ENCODE measurements around the gene BCAT1. TPM values are rescaled to one million over a fixed set of nuclear protein-coding genes. Genes with fewer than 3 reads are reported as not detected.

The BCAT1 gene
- total and polyA plus RNA-seq, 2 experiments from 2014 or later, result 46.4 to 72.8 TPM

DNA sequence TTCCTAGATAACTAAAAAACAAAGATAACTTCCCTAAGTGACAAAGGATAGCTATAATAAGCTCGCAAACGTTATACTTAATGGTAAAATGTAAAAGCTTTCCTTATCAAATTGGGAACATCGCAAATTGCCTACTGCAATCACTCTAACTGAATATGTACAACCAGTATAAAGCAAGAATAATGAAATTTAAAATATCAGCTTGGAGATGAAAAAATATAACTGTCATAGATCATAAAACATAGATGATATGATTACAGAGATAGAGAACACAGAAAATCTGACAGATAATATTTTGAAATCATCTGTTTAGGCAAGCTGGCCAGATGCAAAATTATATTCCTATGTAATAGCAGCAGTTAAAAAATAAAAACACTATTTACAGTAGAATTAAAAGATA, 64.0 kb downstream of the BCAT1 start:
- TF ChIP-seq EZH2 (IDR thresholded peaks at IDR 0.05; ENCODE audit: borderline replicate concordance) (no peak), EZH2phosphoT487 (IDR thresholded peaks at IDR 0.05; ENCODE audit: low read depth, severe bottlenecking, unreplicated experiment) (no peak), CTCF (IDR thresholded peaks at IDR 0.05; ENCODE audit: poor library complexity) (no peak)
- no peaks in the 10 kb centered on the region for H3K9me2 ChIP-seq (replicated peaks; ENCODE audit: insufficient read depth)
- H4K20me1 ChIP-seq (ENCODE audit: insufficient read depth, poor library complexity, severe bottlenecking), result no peaks in the 10 kb centered on the region
- H3K36me3 ChIP-seq (replicated peaks; ENCODE audit: insufficient read depth, low read depth), result no peaks in the 10 kb centered on the region
- H2AFZ ChIP-seq, result no peak overlapping the region
- H3K27ac ChIP-seq, result no peak overlapping the region
- H3K4me3 ChIP-seq, result no peak overlapping the region
- no peaks in the 10 kb centered on the region for H3K27me3 ChIP-seq
- H3K4me1 ChIP-seq (ENCODE audit: insufficient read depth), result no peaks in the 10 kb centered on the region
- WGBS (ENCODE audit: low lambda C conversion rate, missing lambda C conversion rate), result 95% methylated on average over 3 of the region's 3 CpGs
- H3K4me2 ChIP-seq, result no peak overlapping the region
- DNase-seq (ENCODE audit: low spot score), result no peak
- no peaks in the 10 kb centered on the region for H3K9me3 ChIP-seq (ENCODE audit: low read depth)
- no peaks in the 10 kb centered on the region for H3K79me2 ChIP-seq

DNA sequence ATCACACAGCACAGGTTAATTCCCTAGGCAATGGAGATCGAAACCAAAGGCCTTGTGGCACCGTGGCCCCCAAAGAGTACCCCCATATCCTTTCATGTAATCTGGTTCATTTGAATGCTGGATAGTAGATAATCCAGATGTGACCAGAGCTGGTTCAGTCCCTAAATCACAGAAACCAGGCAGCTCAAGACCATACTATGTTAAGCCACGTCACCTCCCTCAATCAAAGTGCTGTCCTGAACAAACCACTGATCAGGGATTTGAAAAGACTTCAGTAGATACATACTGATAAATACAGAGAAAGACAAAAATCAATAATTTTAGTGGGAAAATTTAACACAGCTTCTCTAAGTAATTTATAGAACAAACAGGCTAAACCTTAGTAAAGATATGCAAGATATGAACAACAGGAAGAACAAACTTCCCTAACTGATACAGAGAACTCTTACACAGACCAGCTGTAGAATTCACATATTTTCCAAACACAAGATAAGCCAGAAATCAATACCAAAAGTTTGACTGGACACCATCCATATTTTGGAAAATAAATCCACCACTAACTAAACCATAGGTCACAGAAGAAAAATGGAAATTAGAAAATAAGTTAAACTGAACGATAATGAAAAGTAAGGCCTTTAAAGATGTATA, 67.1 kb downstream of the BCAT1 start:
- H3K79me2 ChIP-seq, result no peaks in the 10 kb centered on the region
- H3K9me2 ChIP-seq (replicated peaks; ENCODE audit: insufficient read depth), result no peaks in the 10 kb centered on the region
- H3K27me3 ChIP-seq, result no peaks in the 10 kb centered on the region
- TF ChIP-seq EZH2 (IDR thresholded peaks at IDR 0.05; ENCODE audit: borderline replicate concordance) (no peak), EZH2phosphoT487 (IDR thresholded peaks at IDR 0.05; ENCODE audit: low read depth, severe bottlenecking, unreplicated experiment) (no peak), CTCF (IDR thresholded peaks at IDR 0.05; ENCODE audit: poor library complexity) (no peak)
- no peaks in the 10 kb centered on the region for H3K9me3 ChIP-seq (ENCODE audit: low read depth)
- no peak overlapping the region for H3K27ac ChIP-seq
- H3K4me2 ChIP-seq, result no peak overlapping the region
- DNase-seq (ENCODE audit: low spot score), result no peak
- H3K4me1 ChIP-seq (ENCODE audit: insufficient read depth), result no peaks in the 10 kb centered on the region
- no peaks in the 10 kb centered on the region for H4K20me1 ChIP-seq (ENCODE audit: insufficient read depth, poor library complexity, severe bottlenecking)
- WGBS (ENCODE audit: low lambda C conversion rate, missing lambda C conversion rate), result 95% methylated on average over 4 of the region's 4 CpGs
- H3K4me3 ChIP-seq, result no peak overlapping the region
- no peaks in the 10 kb centered on the region for H3K36me3 ChIP-seq (replicated peaks; ENCODE audit: insufficient read depth, low read depth)
- no peak overlapping the region for H2AFZ ChIP-seq

DNA sequence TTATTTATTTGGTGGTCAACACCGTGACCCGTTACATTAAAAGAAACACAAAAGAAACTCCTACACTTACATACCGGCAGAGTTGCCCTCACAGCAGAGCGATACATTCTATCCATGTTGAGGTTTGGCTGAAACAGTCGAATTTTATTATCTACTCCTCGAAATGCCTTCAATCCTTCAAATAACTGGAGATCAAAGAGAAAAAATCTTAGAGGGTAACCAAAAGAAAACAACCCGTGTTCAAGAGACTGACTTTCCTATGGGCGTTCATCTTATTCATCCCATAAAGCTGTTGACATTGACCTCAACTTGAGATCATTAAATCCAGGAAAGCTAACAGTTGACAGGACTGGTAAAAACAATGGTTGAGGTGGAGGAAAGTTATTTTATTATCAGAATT, 67.7 kb downstream of the BCAT1 start:
- DNase-seq (ENCODE audit: low spot score), result no peak
- H3K27me3 ChIP-seq, result no peaks in the 10 kb centered on the region
- 86% methylated on average over 8 of the region's 8 CpGs for WGBS (ENCODE audit: low lambda C conversion rate, missing lambda C conversion rate)
- H3K9me2 ChIP-seq (replicated peaks; ENCODE audit: insufficient read depth), result no peaks in the 10 kb centered on the region
- no peak overlapping the region for H3K4me3 ChIP-seq
- H3K79me2 ChIP-seq, result no peaks in the 10 kb centered on the region
- H3K4me2 ChIP-seq, result no peak overlapping the region
- no peak overlapping the region for H3K27ac ChIP-seq
- no peak overlapping the region for H2AFZ ChIP-seq
- no peak for TF ChIP-seq EZH2phosphoT487 (IDR thresholded peaks at IDR 0.05; ENCODE audit: low read depth, severe bottlenecking, unreplicated experiment)
- no peak for TF ChIP-seq CTCF (IDR thresholded peaks at IDR 0.05; ENCODE audit: poor library complexity)
- no peak for TF ChIP-seq EZH2 (IDR thresholded peaks at IDR 0.05; ENCODE audit: borderline replicate concordance)
- no peaks in the 10 kb centered on the region for H3K9me3 ChIP-seq (ENCODE audit: low read depth)
- no peaks in the 10 kb centered on the region for H4K20me1 ChIP-seq (ENCODE audit: insufficient read depth, poor library complexity, severe bottlenecking)
- no peaks in the 10 kb centered on the region for H3K4me1 ChIP-seq (ENCODE audit: insufficient read depth)
- H3K36me3 ChIP-seq (replicated peaks; ENCODE audit: insufficient read depth, low read depth), result no peaks in the 10 kb centered on the region

All from hepatocyte (in vitro differentiated cells).